Epithelial cell of proximal tubule (primary cell): ENCODE data around the gene CCL17. TPM values are rescaled to one million over a fixed set of nuclear protein-coding genes. Genes with fewer than 3 reads are reported as not detected.
"Not testable (repeated sequence)": the region's sequence is repeated elsewhere in the genome, so short reads cannot be mapped to it uniquely, and the experiment has no call there.

Experiments used
- DNase-seq: peaks from one replicate; pipeline ENCODE4 v3.0.0-alpha.2; 2011; ENCODE audit warnings: low read depth
- H3K4me3 ChIP-seq: 2 replicates; pipeline ENCODE4 v1.5.1; 2011; ENCODE audit warnings: low read depth, mild to moderate bottlenecking, low read length
- CTCF ChIP-seq: conservative IDR thresholded peaks from 2 replicates; pipeline ENCODE4 v1.5.1; 2012; ENCODE audit warnings: low read depth, mild to moderate bottlenecking, low read length
- total RNA-seq: library from RNA; depleted of rRNA; stranded (reverse); fragments of >200 nt; gene quantifications from 2 replicates; pipeline ENCODE4 v1.2.3, GENCODE V29; 2015

Gene CCL17
- total RNA-seq, 1 donor from 2014 or later = not detected

- TF ChIP-seq CTCF = no peak
- no peak overlapping the region for H3K4me3 ChIP-seq
- DNase-seq = no peak
These were observed 13.3 kb upstream of the CCL17 start for GRCh38 chr16:57391300-57391699.

DNA sequence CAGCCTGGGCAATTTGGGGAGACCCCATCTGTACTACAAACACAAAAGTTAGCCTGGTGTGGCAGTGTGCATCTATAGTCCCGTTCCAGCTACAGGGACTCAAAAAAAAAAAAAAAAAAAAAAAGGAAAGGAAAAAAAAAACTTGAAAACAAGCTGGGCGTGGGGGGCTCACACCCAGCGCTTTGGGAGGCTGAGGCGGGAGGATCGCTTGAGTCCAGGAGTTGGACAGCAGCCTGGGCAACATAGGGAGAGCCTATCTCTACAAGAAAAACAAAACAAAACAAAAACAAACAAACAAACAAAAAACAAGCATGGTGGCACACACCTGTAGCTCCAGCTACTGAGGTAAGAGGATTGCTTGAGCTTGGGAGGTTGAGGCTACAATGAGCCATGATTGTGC, 12.9 kb upstream of the CCL17 start:
- no peak for DNase-seq
- H3K4me3 ChIP-seq = no peak overlapping the region
- TF ChIP-seq CTCF = no peak

- DNase-seq = no peak
- H3K4me3 ChIP-seq = no peak overlapping the region
- TF ChIP-seq CTCF = no peak
These were observed 11.9 kb upstream of the CCL17 start for GRCh38 chr16:57392694-57393093.

DNA sequence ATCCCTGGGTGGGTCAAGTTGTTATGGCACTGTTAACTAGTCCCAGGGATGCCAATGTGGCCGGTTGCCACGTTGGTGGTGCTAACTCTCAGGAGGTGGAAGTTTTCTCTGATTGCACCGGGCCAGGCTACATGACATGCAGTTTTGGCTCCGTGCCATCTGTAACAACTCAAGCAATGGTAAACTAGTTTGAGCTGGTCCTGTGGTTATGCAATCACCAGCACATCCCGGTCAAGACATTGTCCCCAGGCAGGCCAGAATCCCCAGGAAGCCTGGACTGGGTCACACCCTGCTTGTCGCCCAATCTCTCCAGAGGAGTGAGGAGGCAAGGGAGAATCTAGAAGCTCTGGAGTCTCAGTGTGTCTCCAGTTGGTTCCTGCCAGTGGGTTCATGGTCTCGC, 10.1 kb upstream of the CCL17 start:
- DNase-seq = no peak
- TF ChIP-seq CTCF = no peak
- H3K4me3 ChIP-seq = no peak overlapping the region

- no peak for TF ChIP-seq CTCF
- H3K4me3 ChIP-seq = no peak overlapping the region
- no peak for DNase-seq
These were observed 9.5 kb upstream of the CCL17 start for GRCh38 chr16:57395026-57395425.

GRCh38 chr16:57396786-57397185, 7.8 kb upstream of the CCL17 start:
- no peak overlapping the region for H3K4me3 ChIP-seq
- no peak for DNase-seq
- TF ChIP-seq CTCF = no peak

DNA sequence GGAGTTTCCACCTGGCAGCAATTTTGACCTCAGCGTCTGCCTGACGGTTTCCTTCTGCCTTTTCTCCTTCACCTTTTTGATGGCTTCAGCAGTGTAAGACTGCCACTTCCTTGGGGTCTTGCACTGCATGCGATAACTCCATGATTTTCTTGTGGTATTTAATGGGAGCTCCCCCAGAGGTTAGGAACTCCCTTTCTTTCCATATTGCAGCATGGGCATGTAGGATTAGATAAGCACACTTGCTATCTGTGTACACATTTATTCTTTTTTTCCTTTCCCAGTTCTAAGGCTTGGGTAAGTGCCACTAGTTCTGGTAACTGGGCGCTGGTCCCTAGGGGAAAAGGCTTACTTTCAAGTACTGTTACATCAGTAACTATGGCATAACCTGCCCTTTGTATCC, 7.1 kb upstream of the CCL17 start:
- not testable (repeated sequence) for DNase-seq, H3K4me3 ChIP-seq

DNA sequence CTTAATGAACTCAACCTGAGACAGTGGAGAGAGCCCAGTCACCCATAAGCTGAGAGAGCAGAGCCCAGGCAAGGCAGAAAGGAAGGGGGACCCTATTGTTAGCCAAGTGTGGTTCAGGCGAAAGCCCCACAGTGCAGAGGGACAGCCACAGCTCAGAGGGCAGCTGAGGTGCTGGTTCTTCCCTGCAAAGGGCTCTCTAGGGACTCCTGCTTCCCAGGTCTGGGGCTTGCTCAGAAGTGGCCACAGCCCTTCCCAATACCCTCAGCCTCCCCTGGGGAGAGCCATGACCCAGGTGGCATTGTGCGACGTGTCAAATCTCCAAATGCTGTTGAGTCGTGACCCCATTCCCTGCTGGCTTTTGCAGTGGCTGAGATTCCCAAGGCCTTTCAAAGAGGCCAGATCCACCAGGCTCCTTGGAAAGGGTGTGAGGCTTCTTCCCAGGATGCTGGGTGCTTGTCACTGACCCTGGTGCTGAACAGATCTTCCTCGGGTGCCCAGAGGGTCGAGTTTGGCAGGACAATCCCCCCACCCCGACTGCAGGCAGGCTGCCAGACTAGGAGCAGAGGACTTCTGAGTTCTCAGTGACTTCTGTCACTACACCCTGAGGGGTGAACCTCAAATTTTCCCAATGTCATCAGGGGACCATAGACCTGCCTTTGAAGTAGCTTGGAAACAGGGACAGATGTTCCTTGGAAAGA, 2.5 kb upstream of the CCL17 start:
- no peak overlapping the region for H3K4me3 ChIP-seq
- DNase-seq = no peak
- no peak for TF ChIP-seq CTCF
